DMS 273 (cell line): ENCODE results near the gene C12orf75.
"Not testable (repeated sequence)": the region's sequence is repeated elsewhere in the genome, so short reads cannot be mapped to it uniquely, and the experiment has no call there.

Source experiments
- DNase-seq: peaks from one replicate; lab custom pipeline; 2025; ENCODE audit not compliant: unreplicated experiment; lab: John Stamatoyannopoulos, UW

C12orf75 gene

DNA sequence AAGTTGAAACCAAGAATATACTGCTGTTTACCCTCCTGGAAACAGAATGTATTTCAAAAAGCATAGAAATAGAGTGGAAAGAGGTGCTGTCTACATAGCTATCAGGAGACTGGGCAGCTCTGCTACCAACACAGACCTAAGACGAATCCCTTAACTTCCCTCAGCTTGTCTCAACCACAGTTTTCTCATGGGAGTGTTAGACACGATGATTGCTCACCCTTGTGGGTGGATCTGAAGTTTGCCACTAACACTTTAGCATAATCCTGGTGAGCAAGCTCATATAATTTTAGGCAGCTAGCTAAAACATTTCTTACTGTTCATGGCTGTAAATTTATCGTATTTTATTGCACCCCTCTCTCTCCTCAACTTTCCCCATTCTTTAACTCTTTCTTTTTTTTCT is 38.5 kb downstream of the C12orf75 start:
- no peak for DNase-seq

DNA sequence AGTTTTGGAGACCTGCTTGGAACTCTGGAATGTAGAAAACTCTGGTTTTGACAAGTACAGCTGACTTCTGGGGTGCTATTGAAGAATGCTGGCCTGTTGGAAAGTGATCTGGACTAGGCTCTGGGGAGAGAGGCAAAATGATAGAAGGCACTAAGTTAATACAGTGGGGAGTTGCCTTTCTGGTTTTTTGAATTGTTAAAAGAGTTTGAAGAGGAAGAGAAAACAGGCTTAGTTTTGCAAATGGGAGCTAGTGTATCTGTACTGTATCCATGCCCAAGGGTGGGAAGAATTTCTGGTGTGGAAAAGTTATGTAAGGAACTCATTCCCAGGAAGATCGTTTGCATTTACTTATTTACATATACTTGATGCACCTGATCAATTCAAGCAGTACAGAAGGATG is 43.8 kb downstream of the C12orf75 start:
- DNase-seq, result no peak

DNA sequence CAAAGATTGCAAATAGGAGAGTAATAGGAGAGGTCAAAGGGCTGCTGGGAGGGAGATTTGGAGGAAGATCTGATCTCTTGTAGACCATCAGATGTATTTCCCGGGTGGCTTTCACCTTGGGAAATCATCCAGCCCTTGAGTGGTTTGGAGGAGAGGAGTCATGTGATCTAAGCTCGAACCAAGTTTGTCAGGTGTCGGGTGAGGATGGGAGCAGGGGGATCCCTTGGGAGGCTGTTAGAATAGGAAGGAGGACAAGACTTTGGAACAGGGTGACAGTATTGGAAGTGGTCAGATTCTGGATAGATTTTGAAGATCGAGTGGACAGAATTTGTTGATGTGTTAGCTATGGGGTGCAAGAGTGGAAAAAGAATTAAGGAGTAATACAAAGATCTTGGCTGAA is 46.6 kb downstream of the C12orf75 start:
- no peak for DNase-seq

DNA sequence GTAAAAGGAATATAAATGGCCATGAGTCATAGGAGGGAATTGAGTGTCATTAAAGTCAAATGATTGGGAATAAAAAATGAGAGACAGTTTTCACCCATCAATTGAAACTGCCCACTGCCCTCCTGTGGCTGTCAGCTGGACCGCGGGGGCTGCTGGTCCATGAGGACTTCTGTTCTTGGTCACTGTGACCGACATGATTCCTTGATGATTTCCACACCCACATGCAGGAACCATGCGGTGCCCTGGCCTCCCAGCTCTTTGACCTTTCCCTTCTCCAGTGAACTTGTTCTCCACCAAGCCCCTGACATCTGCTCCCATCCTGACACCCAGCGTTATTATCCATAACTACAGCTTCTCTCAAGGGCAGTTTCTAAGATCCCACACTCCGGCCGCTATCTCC is 48.4 kb downstream of the C12orf75 start:
- no peak for DNase-seq

DNA sequence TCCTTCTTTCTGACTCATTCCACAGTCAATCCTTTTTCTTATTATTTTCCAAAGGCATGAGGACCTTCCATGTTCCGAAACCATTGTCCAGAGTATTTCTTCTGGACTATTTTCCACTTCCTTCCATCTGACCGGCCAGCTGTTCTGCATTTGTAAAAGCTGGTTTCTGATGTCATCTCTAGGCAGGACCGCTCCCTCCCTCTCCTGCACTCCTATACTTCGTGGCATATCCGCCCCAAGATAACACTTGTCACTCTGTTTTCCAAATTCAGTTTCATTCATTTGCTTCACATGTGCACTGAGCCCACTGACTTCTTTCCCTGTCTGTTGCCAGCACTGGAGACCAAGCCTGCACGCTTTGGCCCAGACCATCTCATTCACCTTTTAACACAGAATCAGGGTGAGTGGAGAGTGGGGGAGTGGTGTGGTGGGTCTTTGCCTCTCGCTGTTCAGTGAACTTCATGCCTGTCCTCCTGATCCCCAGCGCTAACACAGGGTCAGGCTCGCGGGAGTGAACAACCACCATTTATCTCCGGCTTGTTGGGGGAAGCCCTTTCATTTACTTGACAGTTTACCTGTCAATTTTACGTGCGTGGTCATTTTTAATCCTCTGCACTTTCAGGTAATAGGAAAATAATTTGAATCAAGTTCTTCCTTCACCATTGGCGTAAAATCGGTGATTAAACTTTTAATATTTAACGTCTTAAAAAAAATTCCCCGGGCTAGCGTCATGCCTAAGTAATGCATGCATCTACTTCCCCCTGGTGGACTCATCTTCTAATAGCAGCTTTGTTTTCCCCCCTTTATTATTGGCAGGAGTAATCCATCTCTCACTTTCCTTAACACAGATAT is 52.5 kb downstream of the C12orf75 start:
- DNase-seq, result peak; percentile 74

DNA sequence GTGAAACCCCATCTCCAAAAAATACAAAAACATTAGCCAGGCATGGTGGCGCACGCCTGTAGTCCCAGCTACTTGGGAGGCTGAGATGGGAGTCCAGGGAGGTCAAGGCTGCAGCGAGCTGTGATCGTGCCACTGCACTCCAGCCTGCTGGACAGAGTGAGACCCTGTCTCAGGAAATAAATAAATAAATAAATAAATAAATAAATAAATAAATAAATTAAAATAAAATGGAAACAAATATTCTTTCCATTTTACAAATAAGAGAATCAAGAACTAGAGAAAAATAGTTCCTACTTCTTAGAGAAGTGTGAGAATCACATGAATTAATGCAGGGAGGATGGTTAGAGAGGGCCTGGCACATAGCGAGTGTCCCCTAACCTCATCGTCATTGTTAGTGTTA is 53.7 kb downstream of the C12orf75 start:
- DNase-seq, result no peak

DNA sequence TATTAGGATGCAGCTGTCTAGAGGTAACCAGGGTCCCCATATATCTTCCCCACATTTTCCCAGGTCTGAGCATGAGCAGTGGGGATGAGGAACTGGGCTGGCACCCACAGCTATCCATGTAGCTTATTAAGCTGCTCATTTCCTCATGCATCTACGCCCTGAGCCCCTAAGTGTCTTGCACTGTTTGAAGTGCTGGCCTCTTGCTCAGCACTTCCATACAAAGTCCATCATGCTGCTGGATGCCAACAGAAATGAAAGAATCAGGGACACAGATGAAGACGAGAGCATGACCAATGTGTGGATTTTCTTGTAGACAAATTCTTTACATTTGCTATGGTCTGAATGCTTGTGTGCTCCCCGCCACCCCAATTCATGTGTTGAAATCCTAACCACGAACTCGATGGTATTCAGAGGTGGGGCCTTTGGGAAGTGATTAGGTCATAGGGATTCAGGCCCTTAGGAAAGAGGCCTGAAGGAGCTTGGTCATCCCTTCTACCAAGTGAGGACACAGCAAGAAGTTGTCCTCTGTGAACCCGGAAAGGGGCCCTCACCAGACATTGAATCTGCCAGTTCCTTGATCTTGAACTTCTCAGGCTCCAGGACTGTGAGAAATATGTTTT is 54.5 kb downstream of the C12orf75 start:
- no peak for DNase-seq

DNA sequence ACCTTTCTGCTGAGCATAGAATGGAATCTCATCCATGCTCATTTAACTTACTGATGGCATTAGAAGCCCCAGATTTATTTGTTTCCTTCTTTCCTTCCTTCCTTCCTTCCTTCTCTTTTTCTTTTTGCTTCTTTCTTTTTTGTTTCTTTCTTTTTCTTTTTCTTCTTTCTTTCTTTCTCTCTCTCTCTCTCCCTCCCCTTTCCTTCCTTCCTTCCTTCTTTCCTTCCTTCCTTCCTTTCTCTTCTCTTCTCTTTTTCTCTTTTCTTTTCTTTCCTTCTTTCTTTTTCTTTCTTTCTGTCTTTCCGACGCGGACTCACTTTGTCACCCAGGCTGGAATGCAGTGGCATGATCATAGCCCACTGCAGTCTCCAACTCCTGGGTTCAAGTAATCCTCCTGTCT is 55.9 kb downstream of the C12orf75 start:
- DNase-seq, result no peak

DNA sequence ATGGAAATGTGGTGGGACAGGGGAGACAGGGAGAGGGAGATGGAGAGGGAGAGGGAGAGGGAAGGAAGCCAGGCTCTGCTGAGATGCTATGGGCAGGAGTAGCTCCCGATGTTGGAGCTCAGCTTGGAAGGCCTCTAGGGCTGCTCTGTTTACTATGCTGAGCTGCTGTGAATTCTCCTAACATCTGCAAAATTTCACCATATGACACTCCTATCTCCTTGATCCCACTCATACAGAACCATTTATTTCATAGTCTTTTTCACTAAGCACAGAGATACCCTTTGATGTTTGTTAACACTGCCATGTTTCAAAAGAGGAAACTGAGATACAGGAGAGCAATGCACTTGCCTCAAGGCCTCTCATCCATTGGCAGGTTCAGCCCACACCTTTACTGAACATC is 60.7 kb downstream of the C12orf75 start:
- no peak for DNase-seq

DNA sequence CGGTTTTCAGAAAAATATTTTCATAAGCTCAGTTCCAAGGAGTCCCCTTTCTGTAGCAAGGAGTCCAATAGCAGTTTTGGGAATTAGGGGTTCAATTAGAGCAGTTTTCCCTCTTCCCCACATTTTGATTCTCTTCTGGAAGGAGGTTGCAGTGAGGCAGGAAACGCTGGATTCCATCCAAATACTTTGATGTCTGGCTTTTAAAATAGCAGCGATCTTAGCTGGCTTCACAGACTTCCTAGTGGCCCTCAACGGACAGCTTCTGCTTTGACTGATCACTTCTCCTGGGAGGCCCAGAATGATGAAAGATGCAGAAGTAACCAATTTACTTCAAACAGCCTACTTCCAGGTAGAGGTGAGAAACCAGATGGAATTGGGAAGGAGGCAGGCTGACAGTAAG is 63.1 kb downstream of the C12orf75 start:
- no peak for DNase-seq

DNA sequence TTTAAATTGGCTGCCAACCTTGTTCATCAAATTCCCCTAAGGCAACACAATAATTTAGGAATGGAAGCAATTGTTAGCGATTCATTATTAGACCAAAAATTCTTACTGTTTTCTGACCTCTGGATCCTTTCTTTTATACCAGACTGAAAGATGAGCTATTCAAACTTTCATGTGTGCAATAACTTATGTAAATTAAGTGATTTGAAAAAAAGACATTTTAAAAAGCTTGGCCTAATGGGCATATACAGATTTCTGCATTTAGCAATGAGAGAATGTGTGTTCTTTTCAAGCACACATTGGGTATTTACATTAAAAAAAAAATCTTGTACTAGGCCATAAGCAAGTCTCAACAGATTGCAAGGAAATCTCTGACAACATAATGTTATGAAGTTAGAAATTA is 65.5 kb downstream of the C12orf75 start:
- no peak for DNase-seq

DNA sequence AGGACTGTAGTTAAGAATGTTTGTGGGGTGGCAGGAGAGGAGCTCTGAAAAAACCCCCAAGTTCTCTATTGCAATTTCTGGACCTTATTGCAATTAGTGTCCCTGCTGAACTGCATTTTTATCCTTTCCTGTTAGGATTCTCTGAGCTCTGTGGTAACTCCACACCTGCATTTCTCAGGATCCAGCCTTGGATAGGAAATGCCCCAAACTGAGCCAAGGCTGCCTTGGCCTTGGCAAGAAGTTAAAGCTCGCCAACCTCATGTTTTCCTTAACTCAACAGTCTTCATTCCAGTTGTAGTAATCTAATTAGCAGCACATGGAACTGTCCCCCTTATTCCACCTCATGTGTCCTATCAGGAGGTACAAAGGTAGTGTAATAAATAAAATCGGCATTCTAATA is 66.5 kb downstream of the C12orf75 start:
- DNase-seq, result no peak

DNA sequence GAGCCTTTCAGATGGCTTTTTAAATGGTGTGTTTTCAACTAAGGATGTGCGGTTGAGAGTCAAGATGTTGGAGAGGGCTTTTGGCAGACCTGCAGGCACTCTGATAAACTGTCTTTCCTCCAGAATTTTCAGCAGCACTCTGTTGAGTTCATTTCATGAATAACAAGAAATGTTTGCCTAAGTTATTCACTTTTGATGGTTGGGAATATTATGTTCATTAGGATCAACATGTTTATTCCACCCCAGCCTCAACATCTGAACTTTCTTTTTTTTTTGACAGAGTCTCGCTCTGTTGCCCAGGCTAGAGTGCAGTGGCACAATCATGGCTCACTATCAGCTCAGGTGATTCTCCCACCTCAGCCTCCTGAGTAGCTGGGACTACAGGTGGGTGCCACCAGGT is 68.4 kb downstream of the C12orf75 start:
- no peak for DNase-seq

DNA sequence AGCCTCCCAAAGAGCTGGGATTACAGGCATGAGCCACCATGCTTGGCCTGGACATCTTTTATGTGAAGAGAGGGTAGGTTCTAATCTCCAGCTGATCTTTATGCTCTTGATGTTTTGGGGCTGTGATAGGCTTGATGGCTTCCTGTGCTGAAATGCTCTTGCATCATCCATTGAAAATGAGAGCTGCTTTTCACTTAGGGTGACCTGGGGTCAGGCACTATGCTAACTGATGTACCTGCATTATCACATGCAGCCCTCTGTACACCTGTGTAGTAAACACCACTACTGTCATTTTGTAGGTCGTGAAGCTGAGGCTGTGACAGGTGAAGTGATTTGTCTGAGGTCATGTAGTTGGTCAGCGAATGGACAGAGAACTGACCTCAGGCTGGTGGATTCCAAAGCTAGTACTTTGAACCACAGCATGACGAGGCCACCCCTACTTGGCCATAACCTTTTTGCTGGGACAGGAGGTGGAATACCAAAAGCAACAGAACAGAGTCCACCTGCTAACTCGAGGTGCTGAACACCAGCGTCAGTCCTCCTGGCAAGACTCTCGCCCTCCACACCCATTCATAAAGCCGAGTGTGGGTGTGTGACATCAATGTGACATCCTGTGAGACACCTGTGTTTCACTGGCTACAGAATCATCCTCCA is 69.1 kb downstream of the C12orf75 start:
- no peak for DNase-seq

DNA sequence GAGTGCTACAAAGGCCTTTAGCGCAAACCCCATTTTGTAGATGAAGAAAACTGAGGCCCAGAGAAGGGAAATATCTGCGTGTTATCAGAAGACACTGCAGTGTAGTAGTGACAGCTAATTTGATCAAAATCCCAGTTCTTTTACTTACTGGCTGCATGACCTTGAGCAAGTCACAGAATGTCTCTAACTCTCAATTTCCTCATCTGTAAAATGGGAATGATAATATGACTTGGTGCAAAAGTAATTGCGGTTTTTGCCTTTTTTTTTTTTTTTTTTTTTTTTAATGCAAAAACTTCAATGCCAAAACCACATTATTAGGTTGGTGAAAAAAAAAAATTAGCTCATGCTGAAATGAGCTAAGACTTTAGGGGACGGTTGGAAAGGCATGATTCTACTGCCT is 69.7 kb downstream of the C12orf75 start:
- no peak for DNase-seq

DNA sequence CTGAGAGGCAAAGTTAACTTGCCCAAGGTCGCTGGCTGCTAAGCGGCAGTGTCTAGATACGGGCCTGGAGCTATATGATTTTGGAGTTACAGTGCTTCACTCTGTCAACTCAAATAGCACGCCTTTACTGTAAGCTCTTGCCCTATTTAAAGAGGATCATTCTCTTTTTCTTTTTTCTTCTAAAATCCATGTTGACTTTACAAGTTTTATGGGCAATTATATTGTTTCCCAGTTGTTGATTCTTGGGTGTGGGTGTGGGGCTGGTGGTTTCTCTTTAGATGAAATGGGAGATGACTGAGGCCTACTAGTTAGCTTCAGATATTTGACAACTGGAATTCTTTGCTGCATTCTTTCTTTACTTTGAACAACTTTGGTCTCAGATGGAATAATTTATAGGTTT is 70.7 kb downstream of the C12orf75 start:
- no peak for DNase-seq

DNA sequence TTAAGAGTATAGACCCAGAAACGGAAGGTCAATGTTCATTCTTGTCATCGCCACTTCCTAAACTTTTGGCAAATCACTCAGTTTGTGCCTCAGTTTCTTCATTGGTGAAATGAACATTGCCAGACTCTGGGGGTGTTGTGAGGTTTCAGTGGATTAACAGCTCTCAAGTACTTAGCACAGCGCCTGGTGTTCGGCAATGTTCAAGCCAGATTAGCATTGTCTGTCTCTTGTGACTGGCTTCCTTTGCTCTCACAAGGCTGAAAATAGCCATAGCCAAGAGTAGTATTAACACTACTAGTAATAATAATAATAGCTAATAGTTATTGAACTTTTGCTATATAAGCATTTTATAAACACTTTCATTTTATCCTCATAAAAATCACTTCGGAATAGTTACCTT is 71.9 kb downstream of the C12orf75 start:
- DNase-seq, result no peak

DNA sequence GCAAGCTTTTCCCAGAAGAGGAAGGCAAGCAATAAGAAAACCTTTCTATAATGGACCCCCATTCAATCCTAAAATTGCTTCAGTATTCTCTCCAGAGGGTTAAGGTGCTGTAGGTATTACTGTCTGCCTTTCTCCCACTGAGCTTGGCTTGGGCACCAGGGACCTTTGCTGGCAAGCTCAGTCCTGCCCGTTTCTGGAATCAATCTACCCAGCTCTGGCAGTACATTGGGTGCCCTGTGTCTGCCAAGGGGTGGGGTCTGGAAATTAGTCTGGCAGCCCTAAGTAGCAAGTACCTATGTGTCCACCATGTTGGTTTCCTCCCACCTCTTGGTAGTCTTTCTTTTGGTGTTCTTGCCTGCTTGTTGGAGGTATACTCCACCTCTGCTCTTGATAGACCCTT is 72.6 kb downstream of the C12orf75 start:
- DNase-seq, result no peak

DNA sequence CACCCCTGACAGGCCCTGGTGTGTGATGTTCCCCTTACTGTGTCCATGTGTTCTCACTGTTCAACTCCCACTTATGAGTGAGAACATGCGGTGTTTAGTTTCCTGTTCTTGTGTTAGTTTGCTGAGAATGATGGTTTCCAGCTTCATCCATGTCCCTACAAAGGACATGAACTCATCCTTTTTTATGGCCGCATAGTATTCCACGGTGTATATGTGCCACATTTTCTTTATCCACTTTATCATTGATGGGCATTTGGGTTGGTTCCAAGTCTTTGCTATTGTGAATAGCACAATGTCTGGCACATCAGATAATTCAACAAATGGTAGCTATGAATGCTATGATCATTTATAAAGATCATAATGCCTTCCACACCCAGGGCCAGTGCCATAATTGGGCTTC is 73.6 kb downstream of the C12orf75 start:
- DNase-seq, result not testable (repeated sequence)

DNA sequence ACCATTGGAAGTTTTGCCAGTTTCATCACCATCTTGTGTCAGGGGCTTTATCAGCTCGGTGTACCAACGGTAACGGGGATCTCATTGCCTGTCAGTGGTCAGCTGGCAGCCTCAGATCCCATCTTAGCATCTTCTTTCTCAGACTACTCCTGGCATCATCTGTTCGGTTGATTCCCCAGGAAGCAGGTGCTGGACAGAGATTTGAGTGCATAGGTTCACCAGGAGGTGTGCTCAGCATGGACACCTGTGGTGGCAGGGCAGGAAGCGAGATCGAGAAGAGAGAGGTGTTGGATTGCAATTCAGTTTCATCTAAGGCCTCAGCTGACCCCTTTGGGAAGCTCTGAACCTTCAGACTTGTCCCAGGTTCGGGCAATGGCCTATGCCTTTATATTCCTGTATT is 76.0 kb downstream of the C12orf75 start:
- DNase-seq, result no peak

DNA sequence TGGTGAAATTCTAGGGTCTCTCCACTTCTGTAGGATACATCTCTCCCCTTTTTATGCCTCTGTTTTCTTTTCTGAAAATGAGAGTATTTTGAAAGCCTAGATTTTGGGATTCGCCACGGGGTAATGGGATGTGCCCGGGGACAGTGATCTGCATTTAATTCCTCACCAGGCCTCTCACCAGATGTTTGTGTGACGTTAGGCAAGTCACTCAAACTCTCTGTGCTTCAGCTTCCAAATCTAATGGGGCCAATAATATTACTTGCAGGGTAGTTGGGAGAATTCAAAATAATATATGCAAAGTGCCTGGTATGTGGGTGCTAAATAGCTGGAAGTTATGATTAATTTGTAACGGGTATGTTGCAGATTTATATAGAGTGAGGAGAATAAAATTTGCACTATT is 78.8 kb downstream of the C12orf75 start:
- no peak for DNase-seq

DNA sequence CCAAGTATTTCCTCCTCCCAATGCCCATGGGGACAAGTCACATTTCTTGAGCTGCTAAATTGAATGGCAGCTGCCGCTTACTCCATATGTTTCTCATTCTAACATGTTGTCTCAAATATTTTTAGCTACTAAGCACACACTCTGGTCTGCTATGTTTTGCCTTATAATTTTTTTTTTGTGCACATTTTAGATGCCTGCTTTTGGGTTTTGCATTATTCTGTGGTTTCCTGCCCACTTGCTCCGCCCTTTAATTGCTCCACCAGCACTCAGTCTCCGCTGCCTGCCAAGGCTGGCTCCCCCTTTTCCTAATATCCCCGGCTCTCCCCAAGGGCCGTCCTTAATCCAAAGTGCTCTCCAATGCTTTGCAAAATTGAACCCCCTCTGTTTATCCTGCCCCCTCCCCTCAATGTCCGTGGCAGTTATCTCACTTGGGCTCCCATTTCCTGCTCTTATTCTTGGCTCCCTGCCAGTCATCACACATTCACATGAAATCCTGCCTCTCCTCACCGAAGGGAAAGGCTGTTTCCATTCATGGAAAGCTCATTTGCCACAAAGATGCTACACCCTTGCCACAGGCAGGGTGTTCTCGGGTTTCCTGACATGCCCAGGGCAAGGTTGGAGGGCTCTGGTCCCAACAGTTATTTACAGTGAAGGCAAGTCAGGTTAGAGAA is 79.4 kb downstream of the C12orf75 start:
- DNase-seq, result peak; percentile 51
